Natural killer cell (primary cell): ENCODE data around the gene ACTL6B. TPM values are rescaled to one million over a fixed set of nuclear protein-coding genes. Genes with fewer than 3 reads are reported as not detected.

Source experiments
- ATAC-seq, 3 donors: fragments of 150-1000 bp in 2 of 3; fragments of 200-7000 bp in 1 of 3; cut with Tn5 transposase; 1 replicate in 1 of 3; 2 replicates in 2 of 3; pipeline ENCODE4 v1.10.0; 2021; ENCODE audit warnings: mild to moderate bottlenecking in 2 of 3, moderate library complexity in 2 of 3
- DNase-seq, 2 donors: peaks; one replicate each; pipeline versions ENCODE4 v3.0.0 to v3.0.0-alpha.2; 2013 to 2021; ENCODE audit warnings: mixed read lengths in 1 of 2
- H3K27ac ChIP-seq: one replicate; pipeline ENCODE4 v1.5.1; 2013; ENCODE audit warnings: mild to moderate bottlenecking, low read length
- H3K27me3 ChIP-seq: one replicate; pipeline ENCODE4 v1.6.1; 2013; ENCODE audit warnings: low read length; ENCODE audit not compliant: control insufficient read depth, insufficient read depth
- H3K36me3 ChIP-seq: one replicate; pipeline ENCODE4 v1.6.1; 2013; ENCODE audit warnings: low read length; ENCODE audit not compliant: control insufficient read depth, insufficient read depth
- H3K4me1 ChIP-seq: one replicate; pipeline ENCODE4 v1.6.1; 2013; ENCODE audit warnings: low read length; ENCODE audit not compliant: control insufficient read depth, insufficient read depth
- H3K4me3 ChIP-seq: one replicate; pipeline ENCODE4 v1.5.1; 2013; ENCODE audit warnings: low read length
- H3K9me3 ChIP-seq: one replicate; pipeline ENCODE4 v1.6.1; 2013; ENCODE audit warnings: low read length; ENCODE audit not compliant: control insufficient read depth, insufficient read depth
- H3K27ac Mint-ChIP-seq, 2 donors: one replicate each; pipeline ENCODE4 v1.8.0; 2022; ENCODE audit warnings: mild to moderate bottlenecking in 2 of 2, mixed read lengths in 2 of 2, moderate library complexity in 1 of 2
- H3K27me3 Mint-ChIP-seq, 2 donors: one replicate each; pipeline ENCODE4 v1.8.0; 2022; ENCODE audit warnings: low read depth in 2 of 2, mixed read lengths in 2 of 2
- H3K36me3 Mint-ChIP-seq: one replicate; pipeline ENCODE4 v1.8.0; 2022; ENCODE audit warnings: mixed read lengths
- H3K4me1 Mint-ChIP-seq, 2 donors: one replicate each; pipeline ENCODE4 v1.8.0; 2022; ENCODE audit warnings: mixed read lengths in 2 of 2
- H3K4me3 Mint-ChIP-seq: one replicate; pipeline ENCODE4 v1.8.0; 2022; ENCODE audit warnings: mild to moderate bottlenecking, moderate library complexity, mixed read lengths
- H3K9me3 Mint-ChIP-seq, 2 donors: one replicate each; pipeline ENCODE4 v1.8.0; 2022; ENCODE audit warnings: mixed read lengths in 2 of 2
- CTCF ChIP-seq: fragments of 200-600 bp; IDR thresholded peaks from one replicate; pipeline ENCODE4 v1.8.0; 2022; ENCODE audit warnings: antibody characterized with exemption
- WGBS: methylation state at CpG from one replicate; pipeline ENCODE4 v1.1.7; 2013; ENCODE audit warnings: missing lambda C conversion rate; ENCODE audit not compliant: insufficient coverage; 5-methylcytosine and 5-hydroxymethylcytosine counted together
- intact Hi-C: fragments of 100-400 bp; cut with micrococcal nuclease; formaldehyde crosslinking; loops from one replicate; pipeline ENCODE4 v1.14.2; 2022
- total RNA-seq, 4 donors: library from RNA; stranded (reverse); fragments of 120-200 nt in 1 of 4; gene quantifications; one replicate each; pipeline versions ENCODE4 v1.2.3 to v1.2.4, GENCODE V29; 2013 to 2022

ACTL6B gene
- total RNA-seq, 3 donors from 2014 or later (not counting 1 experiment from before 2014, with no cell fraction given): not detected

GRCh38 chr7:100688326-100688860, 32.1 kb upstream of the ACTL6B start:
- no peak overlapping the region for H3K27ac ChIP-seq
- no peak overlapping the region for H3K27ac Mint-ChIP-seq
- no peak overlapping the region for H3K4me3 Mint-ChIP-seq
- no peaks in the 10 kb centered on the region for H3K9me3 Mint-ChIP-seq
- no peak overlapping the region for H3K4me3 ChIP-seq
- H3K27me3 Mint-ChIP-seq: no peaks in the 10 kb centered on the region
- no peaks in the 10 kb centered on the region for H3K9me3 ChIP-seq
- peaks cover 49% of the 10 kb centered on the region for H3K36me3 ChIP-seq
- no peaks in the 10 kb centered on the region for H3K36me3 Mint-ChIP-seq
- ATAC-seq (no peak), DNase-seq (no peak)
- WGBS: 95% methylated on average over 16 of the region's 16 CpGs
- H3K4me1 ChIP-seq: peaks cover 37% of the 10 kb centered on the region
- H3K4me1 Mint-ChIP-seq: peaks cover 25 to 34% of the 10 kb centered on the region in 2 donors
- no peak for TF ChIP-seq CTCF
- intact Hi-C loops: no loop called here
- H3K27me3 ChIP-seq: no peaks in the 10 kb centered on the region

GRCh38 chr7:100687751-100688300, 31.6 kb upstream of the ACTL6B start:
- Mint-ChIP-seq H3K27me3 (no peaks in the 10 kb centered on the region), H3K4me3 (no peak overlapping the region), H3K36me3 (no peaks in the 10 kb centered on the region), H3K27ac (no peak overlapping the region), H3K9me3 (no peaks in the 10 kb centered on the region), H3K4me1 (peaks cover 19 to 29% of the 10 kb centered on the region in 2 donors)
- ATAC-seq (no peak), DNase-seq (no peak)
- H3K27me3 ChIP-seq: no peaks in the 10 kb centered on the region
- H3K27ac ChIP-seq: no peak overlapping the region
- no peak overlapping the region for H3K4me3 ChIP-seq
- H3K36me3 ChIP-seq: peaks cover 53% of the 10 kb centered on the region
- intact Hi-C loops: no loop called here
- H3K9me3 ChIP-seq: no peaks in the 10 kb centered on the region
- WGBS: 88% methylated on average over 25 of the region's 25 CpGs
- H3K4me1 ChIP-seq: peaks cover 31% of the 10 kb centered on the region
- TF ChIP-seq CTCF: no peak

- intact Hi-C loops: no loop called here
- H3K4me3 ChIP-seq: no peak overlapping the region
- no peaks in the 10 kb centered on the region for H3K36me3 Mint-ChIP-seq
- peaks cover 13 to 23% of the 10 kb centered on the region in 2 donors for H3K4me1 Mint-ChIP-seq
- H3K27ac ChIP-seq: no peak overlapping the region
- H3K36me3 ChIP-seq: peaks cover 59% of the 10 kb centered on the region
- no peaks in the 10 kb centered on the region for H3K27me3 ChIP-seq
- H3K27me3 Mint-ChIP-seq: no peaks in the 10 kb centered on the region
- H3K9me3 ChIP-seq: no peaks in the 10 kb centered on the region
- DNase-seq: no peak
- WGBS: 91% methylated on average over 22 of the region's 22 CpGs
- H3K4me1 ChIP-seq: peaks cover 25% of the 10 kb centered on the region
- no peak overlapping the region for H3K27ac Mint-ChIP-seq
- no peaks in the 10 kb centered on the region for H3K9me3 Mint-ChIP-seq
- no peak for ATAC-seq
- no peak for TF ChIP-seq CTCF
- H3K4me3 Mint-ChIP-seq: no peak overlapping the region
Measured at GRCh38 chr7:100687261-100687660, 31.0 kb upstream of the ACTL6B start.

- Histone ChIP-seq H3K36me3 (peaks cover 62% of the 10 kb centered on the region), H3K4me1 (peaks cover 21% of the 10 kb centered on the region), H3K9me3 (no peaks in the 10 kb centered on the region), H3K27me3 (no peaks in the 10 kb centered on the region), H3K4me3 (no peak overlapping the region), H3K27ac (no peak overlapping the region)
- H3K36me3 Mint-ChIP-seq: no peaks in the 10 kb centered on the region
- H3K9me3 Mint-ChIP-seq: no peaks in the 10 kb centered on the region
- H3K4me1 Mint-ChIP-seq: peaks cover 9 to 19% of the 10 kb centered on the region in 2 donors
- H3K27ac Mint-ChIP-seq: no peak overlapping the region
- DNase-seq (no peak), ATAC-seq (no peak)
- intact Hi-C loops: no loop called here
- WGBS: 94% methylated on average over 17 of the region's 17 CpGs
- no peak for TF ChIP-seq CTCF
- no peaks in the 10 kb centered on the region for H3K27me3 Mint-ChIP-seq
- H3K4me3 Mint-ChIP-seq: no peak overlapping the region
Measured at GRCh38 chr7:100686822-100687211, 30.6 kb upstream of the ACTL6B start.
